Thyroid gland (tissue), 4 donors: ENCODE measurements around the gene MAGI1.

Experiments used
- POLR2A ChIP-seq, 2 donors: fragments of 450-650 bp; IDR thresholded peaks; one replicate each; pipeline ENCODE4 v1.6.1; 2017; ENCODE audit warnings: antibody characterized with exemption in 2 of 2, mild to moderate bottlenecking in 2 of 2, moderate library complexity in 1 of 2
- TF ChIP-seq, protein P1 (sequence below), 6 experiments: fragments of 200-600 bp in 3 of 6; fragments of 450-650 bp in 3 of 6; sonication (generic) in 3 of 6; IDR thresholded peaks; one replicate each; pipeline ENCODE4 v1.5.1; 2016 to 2019; ENCODE audit warnings: antibody characterized with exemption in 6 of 6, mild to moderate bottlenecking in 2 of 6, inconsistent platforms in 1 of 6, moderate library complexity in 1 of 6

DNA sequence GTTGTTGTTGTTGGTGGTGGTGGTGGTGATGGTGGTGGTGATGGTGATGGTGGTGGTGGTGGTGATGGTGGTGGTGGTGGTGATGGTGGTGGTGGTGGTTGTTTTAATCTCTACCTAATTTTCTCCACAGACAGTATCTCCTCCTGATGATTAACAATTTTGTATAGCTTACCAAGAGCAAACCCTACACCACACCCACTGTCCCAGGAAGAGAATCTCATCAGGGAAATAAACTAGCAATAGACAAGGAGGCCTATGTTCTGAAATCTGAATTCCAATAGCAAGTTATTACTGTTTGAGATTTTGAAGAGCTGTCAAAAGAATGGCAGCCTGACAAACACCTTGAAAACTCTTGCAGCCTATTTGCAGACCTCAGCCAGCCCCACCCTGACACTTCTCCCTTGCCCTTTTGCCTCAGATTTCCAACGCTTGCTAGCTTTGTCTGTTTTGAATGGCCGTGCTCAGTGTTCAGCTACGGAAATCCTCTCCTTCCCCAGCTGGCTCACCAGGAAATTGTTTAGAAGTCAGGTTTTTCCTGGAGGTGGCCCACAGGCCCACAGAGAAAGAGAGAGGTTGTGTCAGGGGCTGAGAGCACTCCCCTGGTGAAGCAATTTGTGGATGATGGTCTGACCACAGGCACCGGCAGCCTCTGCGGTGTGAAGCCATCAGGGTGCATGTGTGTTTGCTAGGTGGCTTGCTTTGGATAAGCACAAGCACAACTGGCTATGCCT is 101.6 kb downstream of the MAGI1 start:
- TF ChIP-seq, protein P1, sequence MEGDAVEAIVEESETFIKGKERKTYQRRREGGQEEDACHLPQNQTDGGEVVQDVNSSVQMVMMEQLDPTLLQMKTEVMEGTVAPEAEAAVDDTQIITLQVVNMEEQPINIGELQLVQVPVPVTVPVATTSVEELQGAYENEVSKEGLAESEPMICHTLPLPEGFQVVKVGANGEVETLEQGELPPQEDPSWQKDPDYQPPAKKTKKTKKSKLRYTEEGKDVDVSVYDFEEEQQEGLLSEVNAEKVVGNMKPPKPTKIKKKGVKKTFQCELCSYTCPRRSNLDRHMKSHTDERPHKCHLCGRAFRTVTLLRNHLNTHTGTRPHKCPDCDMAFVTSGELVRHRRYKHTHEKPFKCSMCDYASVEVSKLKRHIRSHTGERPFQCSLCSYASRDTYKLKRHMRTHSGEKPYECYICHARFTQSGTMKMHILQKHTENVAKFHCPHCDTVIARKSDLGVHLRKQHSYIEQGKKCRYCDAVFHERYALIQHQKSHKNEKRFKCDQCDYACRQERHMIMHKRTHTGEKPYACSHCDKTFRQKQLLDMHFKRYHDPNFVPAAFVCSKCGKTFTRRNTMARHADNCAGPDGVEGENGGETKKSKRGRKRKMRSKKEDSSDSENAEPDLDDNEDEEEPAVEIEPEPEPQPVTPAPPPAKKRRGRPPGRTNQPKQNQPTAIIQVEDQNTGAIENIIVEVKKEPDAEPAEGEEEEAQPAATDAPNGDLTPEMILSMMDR (IDR thresholded peaks at IDR 0.05) = no peak
- no peak for TF ChIP-seq POLR2A (IDR thresholded peaks at IDR 0.05)
